K562 (cell line): ENCODE data around the gene LSM4. TPM values are rescaled to one million over a fixed set of nuclear protein-coding genes. Genes with fewer than 3 reads are reported as not detected.

ENCODE experiments used
- ARID1B ChIP-seq: fragments of 450-650 bp; IDR thresholded peaks from 2 replicates; pipeline ENCODE4 v1.6.1; 2016; ENCODE audit warnings: antibody characterized with exemption, mild to moderate bottlenecking, inconsistent platforms
- ATF4 ChIP-seq: fragments of 450-650 bp; formaldehyde crosslinking; IDR thresholded peaks from 2 replicates; pipeline ENCODE4 v1.4.0; 2022; ENCODE audit warnings: mild to moderate bottlenecking, moderate library complexity
- BRD9 ChIP-seq: fragments of 450-650 bp; IDR thresholded peaks from 2 replicates; pipeline ENCODE4 v1.6.1; 2018; ENCODE audit warnings: low read depth; ENCODE audit not compliant: partially characterized antibody
- CBFA2T3 ChIP-seq: fragments of 450-650 bp; IDR thresholded peaks from 2 replicates; pipeline ENCODE4 v1.6.1; 2017
- CBFB ChIP-seq: sonication (generic); formaldehyde crosslinking; IDR thresholded peaks from 2 replicates; pipeline ENCODE4 v1.4.0; 2020; ENCODE audit warnings: mild to moderate bottlenecking, missing genetic modification reagents
- ESRRA ChIP-seq: fragments of 450-650 bp; IDR thresholded peaks from 2 replicates; pipeline ENCODE4 v1.6.1; 2014; ENCODE audit warnings: low read depth, mild to moderate bottlenecking, moderate library complexity, borderline replicate concordance
- GATAD2A ChIP-seq: fragments of 450-650 bp; IDR thresholded peaks from 2 replicates; pipeline ENCODE4 v1.6.1; 2017
- HMGN3 ChIP-seq: IDR thresholded peaks from 2 replicates; pipeline ENCODE4 v1.6.1; 2011; ENCODE audit warnings: borderline replicate concordance, low read depth, mild to moderate bottlenecking, mixed read lengths, low read length; ENCODE audit not compliant: insufficient read length; ENCODE audit errors: extremely low read depth
- HMGXB4 ChIP-seq: sonication (generic); formaldehyde crosslinking; IDR thresholded peaks from 2 replicates; pipeline ENCODE4 v1.8.1; 2023; ENCODE audit warnings: mild to moderate bottlenecking, missing genetic modification reagents
- MIER1 ChIP-seq: fragments of 450-650 bp; IDR thresholded peaks from 2 replicates; pipeline ENCODE4 v1.6.1; 2016; ENCODE audit warnings: antibody characterized with exemption, mild to moderate bottlenecking, low read depth
- NR2C2 ChIP-seq, 2 experiments: fragments of 200-800 bp in 1 of 2; sonication (Bioruptor generic) in 1 of 2; sonication (generic) in 1 of 2; formaldehyde crosslinking in 1 of 2; IDR thresholded peaks; 2 replicates each; pipeline versions ENCODE4 v1.6.1 to v1.8.0; 2016 to 2022; ENCODE audit warnings: mild to moderate bottlenecking in 1 of 2, missing compliant biosample characterization in 1 of 2, missing genetic modification characterization in 1 of 2, missing genetic modification reagents in 1 of 2
- POLR2A ChIP-seq: fragments of 450-650 bp; conservative IDR thresholded peaks from 2 replicates; pipeline ENCODE4 v1.6.1; 2016
- SOX6 ChIP-seq: fragments of 450-650 bp; IDR thresholded peaks from 2 replicates; pipeline ENCODE4 v1.6.1; 2014; ENCODE audit warnings: mild to moderate bottlenecking
- TBL1XR1 ChIP-seq, 2 experiments: IDR thresholded peaks; 2 replicates each; pipeline ENCODE4 v1.6.1; 2012; ENCODE audit warnings: improper control_type of control experiment in 2 of 2, low read length in 2 of 2, mild to moderate bottlenecking in 1 of 2
- ZBED1 ChIP-seq: IDR thresholded peaks from 2 replicates; pipeline ENCODE4 v1.6.1; 2014
- ZNF140 ChIP-seq: fragments of 250-450 bp; sonication (Bioruptor Pico); IDR thresholded peaks from 2 replicates; pipeline ENCODE4 v1.8.0; 2021; ENCODE audit warnings: moderate library complexity, mild to moderate bottlenecking, inconsistent platforms
- ZNF165 ChIP-seq: fragments of 250-450 bp; sonication (Bioruptor Pico); IDR thresholded peaks from 2 replicates; pipeline ENCODE4 v1.4.0; 2020; ENCODE audit warnings: borderline replicate concordance
- ZNF551 ChIP-seq: fragments of 250-450 bp; sonication (Bioruptor Pico); IDR thresholded peaks from 2 replicates; pipeline ENCODE4 v1.5.0; 2021; ENCODE audit warnings: mild to moderate bottlenecking, moderate library complexity
- ZNF785 ChIP-seq: fragments of 250-450 bp; sonication (Bioruptor Pico); IDR thresholded peaks from 2 replicates; pipeline ENCODE4 v1.4.0; 2020; ENCODE audit warnings: mild to moderate bottlenecking
- polyA plus RNA-seq, 8 experiments: library from polyadenylated mRNA; depleted of rRNA in 4 of 8; stranded (reverse) in 5 of 8; unstranded in 3 of 8; fragments of >200 nt; fragmentation: Nextera tagmentation in 2 of 8; fragmentation: Illumina TruSeq in 1 of 8; extraction: Ambion mirVana in 2 of 8; extraction: Trizol in 1 of 8; gene quantifications; 2 replicates each; pipeline versions ENCODE4 v1.2.1 to v1.2.3, GENCODE V29; 2011 to 2014; ENCODE audit warnings: inconsistent platforms in 1 of 8, missing spikeins in 1 of 8
- total RNA-seq, 7 experiments: library from RNA; depleted of rRNA in 6 of 7; stranded (reverse); fragments of >200 nt in 6 of 7; fragmentation: Illumina TruSeq in 2 of 7; extraction: Trizol in 2 of 7; gene quantifications; 2 replicates each; pipeline versions ENCODE4 v1.2.1 to v1.2.3, GENCODE V29; 2011 to 2021; ENCODE audit warnings: low replicate concordance in 1 of 7
- TF ChIP-seq, protein P1 (sequence below): fragments of 450-650 bp; formaldehyde crosslinking; IDR thresholded peaks from 2 replicates; pipeline ENCODE4 v1.4.0; 2020; ENCODE audit warnings: mild to moderate bottlenecking, moderate library complexity
- TF ChIP-seq, protein P2 (sequence below): fragments of 250-450 bp; sonication (Bioruptor Pico); IDR thresholded peaks from 2 replicates; pipeline ENCODE4 v1.4.0; 2020; ENCODE audit warnings: borderline replicate concordance
- TF ChIP-seq, protein P3 (sequence below), 2 experiments: fragments of 200-800 bp in 1 of 2; sonication (Bioruptor generic) in 1 of 2; sonication (generic) in 1 of 2; formaldehyde crosslinking in 1 of 2; IDR thresholded peaks in 1 of 2; conservative IDR thresholded peaks in 1 of 2; 2 replicates each; pipeline versions ENCODE4 v1.5.0 to v1.6.1; 2016 to 2020; ENCODE audit warnings: missing compliant biosample characterization in 1 of 2, missing genetic modification characterization in 1 of 2, missing genetic modification reagents in 1 of 2

The LSM4 gene
- total and polyA plus RNA-seq, 9 of the 15 experiments (the other 6 are each of a cell fraction or from before 2014, with no cell fraction given): 11.9 to 763 (median 202) TPM

DNA sequence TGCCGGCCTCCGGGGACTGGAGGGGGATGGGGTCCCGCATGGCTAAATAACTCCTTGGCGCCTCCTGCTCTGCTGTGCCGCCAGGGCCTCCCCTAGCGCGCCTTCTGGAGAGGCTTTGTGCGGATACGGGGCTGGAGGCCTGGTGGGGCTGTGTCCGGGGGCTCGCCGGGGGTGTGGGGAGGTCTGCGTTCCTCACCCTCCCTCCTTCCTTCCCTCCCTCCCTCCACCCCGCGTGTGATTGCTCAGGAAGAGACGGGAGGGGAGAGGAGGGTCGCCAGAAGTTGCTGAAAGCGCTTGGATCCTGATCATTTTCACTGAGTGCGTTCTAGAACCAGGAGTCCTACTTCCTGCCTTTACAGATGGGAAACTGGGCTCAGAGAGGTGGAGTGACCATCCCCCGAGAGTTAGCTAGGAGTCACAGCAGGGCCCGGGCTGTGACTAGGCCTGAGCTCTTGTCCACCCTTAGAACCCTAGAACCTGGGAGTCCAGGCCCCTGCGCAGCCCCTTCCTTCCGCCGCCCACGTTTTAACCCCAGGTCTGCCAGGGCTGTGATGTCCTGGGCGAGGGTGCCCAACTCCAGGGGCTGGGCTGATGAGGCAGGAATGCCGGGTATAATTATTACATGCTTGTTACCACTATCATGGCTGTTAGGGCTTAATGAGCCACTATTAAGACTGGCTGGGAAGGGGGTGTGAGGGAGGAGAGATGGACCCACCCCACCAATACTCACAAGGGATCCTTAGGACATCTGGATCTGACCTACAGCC is 40.7 kb downstream of the LSM4 start (continued):
- no peak for TF ChIP-seq GATAD2A
- TF ChIP-seq BRD9: peak; percentile 78
- TF ChIP-seq ZNF785 (CRISPR knock-in tag): no peak
- TF ChIP-seq, protein P1, sequence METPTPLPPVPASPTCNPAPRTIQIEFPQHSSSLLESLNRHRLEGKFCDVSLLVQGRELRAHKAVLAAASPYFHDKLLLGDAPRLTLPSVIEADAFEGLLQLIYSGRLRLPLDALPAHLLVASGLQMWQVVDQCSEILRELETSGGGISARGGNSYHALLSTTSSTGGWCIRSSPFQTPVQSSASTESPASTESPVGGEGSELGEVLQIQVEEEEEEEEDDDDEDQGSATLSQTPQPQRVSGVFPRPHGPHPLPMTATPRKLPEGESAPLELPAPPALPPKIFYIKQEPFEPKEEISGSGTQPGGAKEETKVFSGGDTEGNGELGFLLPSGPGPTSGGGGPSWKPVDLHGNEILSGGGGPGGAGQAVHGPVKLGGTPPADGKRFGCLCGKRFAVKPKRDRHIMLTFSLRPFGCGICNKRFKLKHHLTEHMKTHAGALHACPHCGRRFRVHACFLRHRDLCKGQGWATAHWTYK (CRISPR knock-in tag): peak; percentile 73; the same call in 1 of the 2 replicates
- peak; percentile 62 for TF ChIP-seq HMGN3
- no peak for TF ChIP-seq ATF4 (CRISPR knock-in tag)
- no peak for TF ChIP-seq ZNF140 (CRISPR knock-in tag)
- peak; percentile 89 for TF ChIP-seq POLR2A
- no peak for TF ChIP-seq CBFB (CRISPR knock-in tag)
- TF ChIP-seq, protein P2, sequence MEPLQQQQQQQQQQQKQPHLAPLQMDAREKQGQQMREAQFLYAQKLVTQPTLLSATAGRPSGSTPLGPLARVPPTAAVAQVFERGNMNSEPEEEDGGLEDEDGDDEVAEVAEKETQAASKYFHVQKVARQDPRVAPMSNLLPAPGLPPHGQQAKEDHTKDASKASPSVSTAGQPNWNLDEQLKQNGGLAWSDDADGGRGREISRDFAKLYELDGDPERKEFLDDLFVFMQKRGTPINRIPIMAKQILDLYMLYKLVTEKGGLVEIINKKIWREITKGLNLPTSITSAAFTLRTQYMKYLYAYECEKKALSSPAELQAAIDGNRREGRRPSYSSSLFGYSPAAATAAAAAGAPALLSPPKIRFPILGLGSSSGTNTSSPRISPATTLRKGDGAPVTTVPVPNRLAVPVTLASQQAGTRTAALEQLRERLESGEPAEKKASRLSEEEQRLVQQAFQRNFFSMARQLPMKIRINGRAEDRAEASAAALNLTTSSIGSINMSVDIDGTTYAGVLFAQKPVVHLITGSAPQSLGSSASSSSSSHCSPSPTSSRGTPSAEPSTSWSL: no peak
- TF ChIP-seq ZBED1: no peak
- TF ChIP-seq TBL1XR1 (IDR thresholded peaks at IDR 0.05; ENCODE audit: low read length in 2 of 2): peak; percentile 18 to 42; a peak in 1 of 4 replicates
- TF ChIP-seq SOX6: no peak
- TF ChIP-seq, protein P3, sequence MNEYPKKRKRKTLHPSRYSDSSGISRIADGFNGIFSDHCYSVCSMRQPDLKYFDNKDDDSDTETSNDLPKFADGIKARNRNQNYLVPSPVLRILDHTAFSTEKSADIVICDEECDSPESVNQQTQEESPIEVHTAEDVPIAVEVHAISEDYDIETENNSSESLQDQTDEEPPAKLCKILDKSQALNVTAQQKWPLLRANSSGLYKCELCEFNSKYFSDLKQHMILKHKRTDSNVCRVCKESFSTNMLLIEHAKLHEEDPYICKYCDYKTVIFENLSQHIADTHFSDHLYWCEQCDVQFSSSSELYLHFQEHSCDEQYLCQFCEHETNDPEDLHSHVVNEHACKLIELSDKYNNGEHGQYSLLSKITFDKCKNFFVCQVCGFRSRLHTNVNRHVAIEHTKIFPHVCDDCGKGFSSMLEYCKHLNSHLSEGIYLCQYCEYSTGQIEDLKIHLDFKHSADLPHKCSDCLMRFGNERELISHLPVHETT (CRISPR knock-in tag; conservative IDR thresholded peaks at IDR 0.05 in 1 of 2, IDR thresholded peaks at IDR 0.05 in 1 of 2): peak in 1 of 2 experiments; percentile 12; a peak in 2 of 4 replicates
- TF ChIP-seq ZNF551: no peak
- no peak for TF ChIP-seq NR2C2 (CRISPR knock-in tag; IDR thresholded peaks at IDR 0.05)
- TF ChIP-seq NR2C2 (tag; IDR thresholded peaks at IDR 0.05): peak; percentile 79
- no peak for TF ChIP-seq MIER1
- no peak for TF ChIP-seq CBFA2T3
- no peak for TF ChIP-seq ZNF165 (CRISPR knock-in tag)
- TF ChIP-seq HMGXB4 (CRISPR knock-in tag): no peak
- 0 out of 2 replicates have a peak, but pooled peaks have one; percentile 25 for TF ChIP-seq ARID1B
- no peak for TF ChIP-seq ESRRA
